GM21717 (cell line): ENCODE data around the gene CXCL11.
"Not testable (repeated sequence)": the region's sequence is repeated elsewhere in the genome, so short reads cannot be mapped to it uniquely, and the experiment has no call there.

Experiments
- ATAC-seq: cut with Tn5 transposase; IDR thresholded peaks from one replicate; pipeline ENCODE4 v1.9.1; 2021; ENCODE audit warnings: mild to moderate bottlenecking, moderate library complexity; ENCODE audit not compliant: unreplicated experiment

CXCL11 gene

GRCh38 chr4:76002176-76002575 lies 33.7 kb downstream of the CXCL11 start:
- no peak for ATAC-seq

- ATAC-seq: no peak
Measured at GRCh38 chr4:76001700-76002099, 34.2 kb downstream of the CXCL11 start.

- no peak for ATAC-seq
Measured at GRCh38 chr4:76000279-76000678, 35.6 kb downstream of the CXCL11 start.

GRCh38 chr4:75998525-75999147 lies 37.2 kb downstream of the CXCL11 start:
- not testable (repeated sequence) for ATAC-seq

GRCh38 chr4:75997946-75998345 lies 37.9 kb downstream of the CXCL11 start:
- ATAC-seq: no peak

- ATAC-seq: no peak
Measured at GRCh38 chr4:75997081-75997480, 38.8 kb downstream of the CXCL11 start.

GRCh38 chr4:75995727-75996126 lies 40.1 kb downstream of the CXCL11 start:
- no peak for ATAC-seq

- ATAC-seq: no peak
Measured at GRCh38 chr4:75992462-75992861, 43.4 kb downstream of the CXCL11 start.

GRCh38 chr4:75989846-75990528 lies 45.9 kb downstream of the CXCL11 start:
- no peak for ATAC-seq

- no peak for ATAC-seq
Measured at GRCh38 chr4:75985116-75985515, 50.8 kb downstream of the CXCL11 start.
